ENCODE data around the gene BMPR1B. TPM values are rescaled to one million over a fixed set of nuclear protein-coding genes. Genes with fewer than 3 reads are reported as not detected.

The BMPR1B gene
- total RNA-seq, 1 experiment from 2014 or later = 0.35 TPM

- no peaks in the 10 kb centered on the region for H3K27me3 Mint-ChIP-seq (ENCODE audit: low read depth)
- Histone ChIP-seq H3K4me1 (ENCODE audit: insufficient read depth, low read length) (peaks cover 4% of the 10 kb centered on the region; the same call in 1 of the 2 replicates), H3K23ac (ENCODE audit: insufficient read length, low read depth, low read length) (no peak overlapping the region), H3K79me2 (ENCODE audit: insufficient read depth, low read length) (no peaks in the 10 kb centered on the region), H2AK5ac (ENCODE audit: insufficient read length, low read length) (no peak overlapping the region), H3K23me2 (ENCODE audit: insufficient read length, low read depth, low read length, poor library complexity, severe bottlenecking) (no peaks in the 10 kb centered on the region), H4K20me1 (ENCODE audit: control insufficient read depth, insufficient read depth, insufficient read length) (no peaks in the 10 kb centered on the region), H2BK15ac (ENCODE audit: low read depth, low read length) (no peak overlapping the region), H2BK5ac (ENCODE audit: insufficient read length, low read length) (no peak overlapping the region), H3K9me3 (ENCODE audit: control insufficient read depth, low read depth, low read length) (no peaks in the 10 kb centered on the region), H4K8ac (replicated peaks; ENCODE audit: insufficient read length, low read depth, low read length) (no peak overlapping the region), H3T11ph (ENCODE audit: low read length) (no peak overlapping the region), H2BK20ac (ENCODE audit: low read depth, low read length, poor library complexity, severe bottlenecking) (no peak overlapping the region), H4K5ac (ENCODE audit: insufficient read length, low read depth, low read length) (no peak overlapping the region), H3K4me2 (ENCODE audit: insufficient read depth, insufficient read length, low read length) (no peak overlapping the region), H4K91ac (ENCODE audit: insufficient read length, low read depth, low read length) (no peak overlapping the region), H3K4ac (ENCODE audit: low read depth, low read length) (no peak overlapping the region), H2AFZ (ENCODE audit: low read length) (no peak overlapping the region), H3K27ac (ENCODE audit: insufficient read length, low read depth, low read length) (no peak overlapping the region), H3K56ac (ENCODE audit: insufficient read length, low read depth, low read length) (no peak overlapping the region), H2BK120ac (ENCODE audit: low read depth, low read length, poor library complexity, severe bottlenecking) (no peak overlapping the region), H3K27me3 (ENCODE audit: insufficient read depth, low read length) (no peaks in the 10 kb centered on the region), H2BK12ac (ENCODE audit: insufficient read length, low read depth, low read length) (no peak overlapping the region), H3K14ac (ENCODE audit: insufficient read depth, low read length) (no peak overlapping the region), H3K18ac (ENCODE audit: insufficient read length, low read depth, low read length) (no peak overlapping the region), H3K9ac (ENCODE audit: extremely low read depth, insufficient read length, low read length) (no peak overlapping the region), H3K79me1 (ENCODE audit: insufficient read depth, low read depth, low read length, poor library complexity, severe bottlenecking) (no peaks in the 10 kb centered on the region)
- no peak overlapping the region for H3K27ac Mint-ChIP-seq
- peaks cover 12 to 16% of the 10 kb centered on the region in 2 experiments for H3K4me1 Mint-ChIP-seq
- H3K9me3 Mint-ChIP-seq = peaks cover 0 to 2% of the 10 kb centered on the region in 2 experiments; a peak in 1 of 5 replicates
- WGBS (ENCODE audit: extremely low coverage, insufficient read length, low lambda C conversion rate) = no CpG with 5 or more reads among the region's 1 CpG
- H3K36me3 Mint-ChIP-seq (ENCODE audit: insufficient read depth in 1 of 3, low read depth in 3 of 3) = no peaks in the 10 kb centered on the region
- no peak for TF ChIP-seq CTCF (conservative IDR thresholded peaks at IDR 0.05)
- no peak for DNase-seq
- no peak overlapping the region for H3K4me3 Mint-ChIP-seq
Measured at GRCh38 chr4:94959307-94959706, 201.6 kb downstream of the BMPR1B start.

All from H9 (cell line).